IMR-90 (cell line): ENCODE results near the gene OR5AS1. TPM values are rescaled to one million over a fixed set of nuclear protein-coding genes. Genes with fewer than 3 reads are reported as not detected.

Experiments
- ATAC-seq: fragments of 200-7000 bp; cut with Tn5 transposase; 2 replicates; pipeline ENCODE4 v1.9.1; 2020; ENCODE audit warnings: low read depth, mild to moderate bottlenecking, moderate library complexity
- BruUV-seq: library from RNA; stranded (reverse); fragments of 400-500 nt; replicated peaks from 2 replicates; lab custom pipeline; 2021; lab: Mats Ljungman, UMichigan
- CTCF ChIA-PET: fragments of 300-600 bp; formaldehyde crosslinking; extraction: SDS; loops from one replicate; lab custom pipeline; 2021; ENCODE audit warnings: antibody characterized with exemption; lab: Yijun Ruan, JAX
- POLR2A ChIA-PET: fragments of 300-600 bp; sonication (Branson Sonifier 250); formaldehyde crosslinking; loops from one replicate; lab custom pipeline; 2022; ENCODE audit warnings: antibody characterized with exemption; ENCODE audit not compliant: unreplicated experiment; lab: Charles Lee
- DNase-seq: peaks from one replicate; pipeline ENCODE4 v3.0.0; 2013
- H2AFZ ChIP-seq: replicated peaks from 2 replicates; pipeline ENCODE3; 2013; ENCODE audit warnings: low read length, mild to moderate bottlenecking; ENCODE audit not compliant: poor library complexity
- H2AK5ac ChIP-seq: 2 replicates; pipeline ENCODE4 v1.6.1; 2013; ENCODE audit warnings: low read depth, low read length, inconsistent platforms
- H2AK9ac ChIP-seq: replicated peaks from 2 replicates; pipeline ENCODE3; 2013; ENCODE audit warnings: mild to moderate bottlenecking, low read depth, low read length, moderate library complexity; ENCODE audit not compliant: poor library complexity
- H2BK120ac ChIP-seq: 2 replicates; pipeline ENCODE4 v1.6.1; 2013; ENCODE audit warnings: low read depth, low read length, inconsistent platforms
- H2BK15ac ChIP-seq: 3 replicates; pipeline ENCODE4 v1.6.1; 2013; ENCODE audit warnings: low read depth, low read length, inconsistent platforms
- H2BK20ac ChIP-seq: 2 replicates; pipeline ENCODE4 v1.6.1; 2013; ENCODE audit warnings: low read depth, mild to moderate bottlenecking, inconsistent platforms, low read length, moderate library complexity
- H2BK5ac ChIP-seq: 2 replicates; pipeline ENCODE4 v1.6.1; 2013; ENCODE audit warnings: mild to moderate bottlenecking, low read depth, low read length, inconsistent platforms; ENCODE audit not compliant: poor library complexity, severe bottlenecking
- H3K14ac ChIP-seq: replicated peaks from 2 replicates; pipeline ENCODE4 v1.6.1; 2013; ENCODE audit warnings: low read depth, low read length, inconsistent platforms
- H3K18ac ChIP-seq: 2 replicates; pipeline ENCODE4 v1.6.1; 2013; ENCODE audit warnings: low read depth, low read length, control low read depth
- H3K23ac ChIP-seq: 2 replicates; pipeline ENCODE4 v1.6.1; 2013; ENCODE audit warnings: low read depth, low read length, inconsistent platforms
- H3K27ac ChIP-seq: 2 replicates; pipeline ENCODE4 v1.5.1; 2013; ENCODE audit warnings: mild to moderate bottlenecking, control low read depth, low read length; ENCODE audit not compliant: insufficient read depth
- H3K27me3 ChIP-seq: 2 replicates; pipeline ENCODE4 v1.6.1; 2013; ENCODE audit warnings: low read length; ENCODE audit not compliant: control insufficient read depth, insufficient read depth
- H3K36me3 ChIP-seq: 2 replicates; pipeline ENCODE4 v1.6.1; 2013; ENCODE audit warnings: low read length, mixed read lengths; ENCODE audit not compliant: control insufficient read depth, insufficient read depth
- H3K4ac ChIP-seq: 2 replicates; pipeline ENCODE4 v1.6.1; 2013; ENCODE audit warnings: low read depth, low read length, inconsistent platforms
- H3K4me1 ChIP-seq: 2 replicates; pipeline ENCODE4 v1.6.1; 2013; ENCODE audit warnings: low read length, mixed read lengths; ENCODE audit not compliant: control insufficient read depth, insufficient read depth
- H3K4me2 ChIP-seq: 2 replicates; pipeline ENCODE4 v1.6.1; 2013; ENCODE audit warnings: low read depth, mild to moderate bottlenecking, control low read depth, low read length, moderate library complexity
- H3K4me3 ChIP-seq: 2 replicates; pipeline ENCODE4 v1.5.1; 2013; ENCODE audit warnings: low read depth, mild to moderate bottlenecking, control low read depth, low read length, moderate library complexity; ENCODE audit not compliant: insufficient read depth
- H3K56ac ChIP-seq: 2 replicates; pipeline ENCODE4 v1.6.1; 2013; ENCODE audit warnings: low read length, inconsistent platforms; ENCODE audit not compliant: insufficient read depth; ENCODE audit errors: extremely low read depth
- H3K79me1 ChIP-seq, 2 experiments: 2 replicates each; pipeline ENCODE4 v1.6.1; 2013; ENCODE audit warnings: low read length in 2 of 2, inconsistent platforms in 1 of 2, low read depth in 1 of 2
- H3K9ac ChIP-seq: 2 replicates; pipeline ENCODE4 v1.6.1; 2013; ENCODE audit warnings: low read depth, low read length, control low read depth
- H3K9me1 ChIP-seq: 2 replicates; pipeline ENCODE4 v1.6.1; 2013; ENCODE audit warnings: low read length, inconsistent platforms; ENCODE audit not compliant: insufficient read depth
- H3K9me3 ChIP-seq: 2 replicates; pipeline ENCODE4 v1.6.1; 2013; ENCODE audit warnings: low read length; ENCODE audit not compliant: control insufficient read depth, insufficient read depth
- H4K20me1 ChIP-seq: 2 replicates; pipeline ENCODE4 v1.6.1; 2013; ENCODE audit warnings: low read length, inconsistent platforms; ENCODE audit not compliant: insufficient read depth
- H4K5ac ChIP-seq: 2 replicates; pipeline ENCODE4 v1.6.1; 2013; ENCODE audit warnings: mild to moderate bottlenecking, low read depth, low read length, control low read depth
- H4K8ac ChIP-seq, 2 experiments: 2 replicates each; pipeline ENCODE4 v1.6.1; 2013; ENCODE audit warnings: low read depth in 2 of 2, low read length in 2 of 2, control low read depth in 1 of 2, inconsistent platforms in 1 of 2
- H4K91ac ChIP-seq: 2 replicates; pipeline ENCODE4 v1.6.1; 2013; ENCODE audit warnings: low read depth, low read length, inconsistent platforms; ENCODE audit not compliant: insufficient read depth
- BHLHE40 ChIP-seq: fragments of 150-350 bp; IDR thresholded peaks from 2 replicates; pipeline ENCODE4 v1.6.1; 2016; ENCODE audit warnings: mild to moderate bottlenecking, low read depth, low read length
- CHD1 ChIP-seq: IDR thresholded peaks from 2 replicates; pipeline ENCODE4 v1.6.1; 2012; ENCODE audit warnings: low read depth, low read length, improper control_type of control experiment
- FOS ChIP-seq: fragments of 150-350 bp; IDR thresholded peaks from 2 replicates; pipeline ENCODE4 v1.6.1; 2016; ENCODE audit warnings: low read depth, low read length
- MAZ ChIP-seq: IDR thresholded peaks from 2 replicates; pipeline ENCODE4 v1.6.1; 2012; ENCODE audit warnings: low read depth, mild to moderate bottlenecking, low read length, improper control_type of control experiment, moderate library complexity, borderline replicate concordance
- RAD21 ChIP-seq: IDR thresholded peaks from 2 replicates; pipeline ENCODE4 v1.6.1; 2012; ENCODE audit warnings: low read length, improper control_type of control experiment
- RCOR1 ChIP-seq: IDR thresholded peaks from 2 replicates; pipeline ENCODE4 v1.6.1; 2012; ENCODE audit warnings: mild to moderate bottlenecking, low read length, improper control_type of control experiment; ENCODE audit not compliant: insufficient replicate concordance
- RFX5 ChIP-seq: IDR thresholded peaks from 2 replicates; pipeline ENCODE4 v1.8.0; 2012; ENCODE audit warnings: low read depth, mild to moderate bottlenecking, low read length, moderate library complexity
- SMC3 ChIP-seq: fragments of 150-350 bp; IDR thresholded peaks from 2 replicates; pipeline ENCODE4 v1.6.1; 2016; ENCODE audit warnings: low read depth, mild to moderate bottlenecking, antibody characterized with exemption, low read length, moderate library complexity
- dilution Hi-C: fragments of 300-500 bp; cut with HindIII; formaldehyde crosslinking; loops from one replicate; pipeline ENCODE4 v1.14.3; 2018; ENCODE audit warnings: low sequenced_read_pairs; ENCODE audit not compliant: unreplicated experiment
- in situ Hi-C: fragments of 300-500 bp; cut with MboI; formaldehyde crosslinking; loops from 3 replicates; pipeline ENCODE4 v1.14.3; 2019; ENCODE audit warnings: low sequenced_read_pairs, inconsistent platforms, mixed read lengths
- intact Hi-C: fragments of 100-400 bp; cut with micrococcal nuclease; formaldehyde crosslinking; loops from 2 replicates; pipeline ENCODE4 v1.10.0; 2022
- polyA plus RNA-seq, 3 experiments: library from polyadenylated mRNA; depleted of rRNA; stranded (reverse); fragments of >200 nt; gene quantifications; 2 replicates each; pipeline ENCODE4 v1.2.3, GENCODE V29; 2012; ENCODE audit warnings: low replicate concordance in 1 of 3
- total RNA-seq: library from RNA; depleted of rRNA; stranded (reverse); fragments of >200 nt; gene quantifications from 2 replicates; pipeline ENCODE4 v1.2.3, GENCODE V29; 2012
- TF ChIP-seq, protein P1 (sequence below): fragments of 150-350 bp; IDR thresholded peaks from 2 replicates; pipeline ENCODE4 v1.6.1; 2016; ENCODE audit warnings: low read depth, mild to moderate bottlenecking, low read length, moderate library complexity, borderline replicate concordance

OR5AS1 gene
- total and polyA plus RNA-seq, 2 of the 4 experiments (the other 2 are of a cell fraction): not detected

DNA sequence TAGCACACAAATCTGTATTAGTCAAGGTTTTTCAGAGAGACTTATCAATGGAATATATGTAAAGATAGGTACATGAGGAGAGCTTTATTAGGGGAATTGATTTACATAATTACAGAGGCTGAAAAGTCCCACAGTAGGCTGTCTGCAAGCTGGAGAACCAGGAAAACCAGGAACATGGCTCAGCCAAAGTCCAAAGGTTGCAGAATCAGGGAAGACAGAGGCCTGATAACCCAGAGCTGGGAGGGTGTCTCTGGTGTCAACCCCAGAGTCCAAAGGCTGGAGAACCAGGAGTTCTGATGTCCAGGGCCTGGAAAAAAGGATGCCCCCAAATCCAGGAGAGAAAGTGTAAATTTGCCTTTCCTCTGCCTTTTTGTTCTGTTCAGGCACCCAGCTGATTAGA is 16.7 kb upstream of the OR5AS1 start:
- Histone ChIP-seq H2BK20ac (no peak overlapping the region), H3K4me1 (no peaks in the 10 kb centered on the region), H3K9me3 (peaks cover 3% of the 10 kb centered on the region; the same call in 1 of the 2 replicates), H3K14ac (no peak overlapping the region), H3K56ac (no peak overlapping the region), H3K9ac (no peak overlapping the region), H3K4ac (no peak overlapping the region), H3K4me3 (no peak overlapping the region), H4K91ac (no peak overlapping the region), H2AK5ac (no peak overlapping the region), H3K27me3 (no peaks in the 10 kb centered on the region), H3K36me3 (no peaks in the 10 kb centered on the region), H3K18ac (no peak overlapping the region), H3K23ac (no peak overlapping the region), H3K79me1 (no peaks in the 10 kb centered on the region), H4K20me1 (no peaks in the 10 kb centered on the region), H4K8ac (no peak overlapping the region), H2BK15ac (no peak overlapping the region), H2BK5ac (no peak overlapping the region), H4K5ac (no peak overlapping the region), H2AK9ac (no peak overlapping the region), H3K27ac (no peak overlapping the region), H3K4me2 (no peak overlapping the region), H2AFZ (no peak overlapping the region), H2BK120ac (no peak overlapping the region), H3K9me1 (no peaks in the 10 kb centered on the region)
- CTCF ChIA-PET: no interaction called here
- intact Hi-C loops (no loop called here), in situ Hi-C loops (no loop called here), dilution Hi-C loops (no loop called here)
- TF ChIP-seq, protein P1, sequence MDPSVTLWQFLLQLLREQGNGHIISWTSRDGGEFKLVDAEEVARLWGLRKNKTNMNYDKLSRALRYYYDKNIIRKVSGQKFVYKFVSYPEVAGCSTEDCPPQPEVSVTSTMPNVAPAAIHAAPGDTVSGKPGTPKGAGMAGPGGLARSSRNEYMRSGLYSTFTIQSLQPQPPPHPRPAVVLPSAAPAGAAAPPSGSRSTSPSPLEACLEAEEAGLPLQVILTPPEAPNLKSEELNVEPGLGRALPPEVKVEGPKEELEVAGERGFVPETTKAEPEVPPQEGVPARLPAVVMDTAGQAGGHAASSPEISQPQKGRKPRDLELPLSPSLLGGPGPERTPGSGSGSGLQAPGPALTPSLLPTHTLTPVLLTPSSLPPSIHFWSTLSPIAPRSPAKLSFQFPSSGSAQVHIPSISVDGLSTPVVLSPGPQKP: no peak
- TF ChIP-seq RAD21: no peak
- TF ChIP-seq SMC3: no peak
- TF ChIP-seq RFX5: no peak
- TF ChIP-seq MAZ: no peak
- TF ChIP-seq BHLHE40: no peak
- no peak for TF ChIP-seq FOS
- TF ChIP-seq CHD1: no peak
- no peak for TF ChIP-seq RCOR1
- DNase-seq (no peak), ATAC-seq (no peak)
- POLR2A ChIA-PET: no interaction called here
- BruUV-seq: no TSS peak
